A549 (cell line): ENCODE results near the gene RAB11FIP4. TPM values are rescaled to one million over a fixed set of nuclear protein-coding genes. Genes with fewer than 3 reads are reported as not detected.

Experiments
- ATAC-seq, 2 experiments: fragments of 200-7000 bp in 1 of 2; fragments of >200 bp in 1 of 2; cut with Nextera tagmentation in 1 of 2; cut with Tn5 transposase in 1 of 2; 3 replicates each; pipeline versions ENCODE4 v1.8.0 to v1.9.1; 2018 to 2020; ENCODE audit warnings: mild to moderate bottlenecking in 1 of 2, moderate library complexity in 1 of 2
- CTCF ChIA-PET: fragments of 300-600 bp; sonication (Branson Sonifier 250); formaldehyde crosslinking; extraction: SDS; loops from one replicate; lab custom pipeline; 2021; ENCODE audit warnings: antibody characterized with exemption, inconsistent platforms; lab: Yijun Ruan, JAX
- POLR2A ChIA-PET: fragments of 350-600 bp; formaldehyde crosslinking; extraction: SDS; loops from one replicate; lab custom pipeline; 2021; ENCODE audit warnings: antibody characterized with exemption, inconsistent platforms; lab: Yijun Ruan, JAX
- DNase-seq, 2 experiments: peaks; one replicate each; pipeline versions ENCODE4 v3.0.0 to v3.0.0-alpha.2; 2011 to 2016; ENCODE audit warnings: low read depth in 1 of 2, low spot score in 1 of 2
- FAIRE-seq: peaks from 2 replicates; lab custom pipeline; 2011; peaks lifted over from hg19 to GRCh38; lab: Jason Lieb, UNC
- H3K27ac ChIP-seq, 2 experiments: fragments of >200 bp; sonication (Bioruptor Twin); formaldehyde crosslinking; 3 replicates each; pipeline ENCODE4 v1.5.1; 2016 to 2017
- H3K4me1 ChIP-seq: fragments of >200 bp; sonication (Bioruptor Twin); formaldehyde crosslinking; 3 replicates; pipeline ENCODE4 v1.6.1; 2016
- H3K4me2 ChIP-seq: fragments of >200 bp; sonication (Bioruptor Twin); formaldehyde crosslinking; 3 replicates; pipeline ENCODE4 v1.6.1; 2016
- H3K4me3 ChIP-seq: fragments of >200 bp; sonication (Bioruptor Twin); formaldehyde crosslinking; 3 replicates; pipeline ENCODE4 v1.5.1; 2016
- H3K9me3 ChIP-seq: fragments of >200 bp; sonication (Bioruptor Twin); formaldehyde crosslinking; 3 replicates; pipeline ENCODE4 v1.6.1; 2016
- ATOH8 ChIP-seq: fragments of 250-450 bp; sonication (Bioruptor Pico); IDR thresholded peaks from 2 replicates; pipeline ENCODE4 v1.5.0; 2020; ENCODE audit warnings: low read depth, mild to moderate bottlenecking, moderate library complexity
- CBX8 ChIP-seq: fragments of 200-600 bp; sonication (generic); IDR thresholded peaks from 2 replicates; pipeline ENCODE4 v1.6.1; 2016
- CHD2 ChIP-seq: fragments of 150-350 bp; IDR thresholded peaks from 2 replicates; pipeline ENCODE4 v1.6.1; 2014; ENCODE audit warnings: low read length; ENCODE audit not compliant: partially characterized antibody
- FOSL2 ChIP-seq, 2 experiments: fragments of 450-650 bp in 1 of 2; fragments of >200 bp in 1 of 2; sonication (Bioruptor Twin) in 1 of 2; formaldehyde crosslinking; IDR thresholded peaks; 2 replicates each; pipeline versions ENCODE4 v1.5.0 to v1.6.1; 2016 to 2020; ENCODE audit warnings: mild to moderate bottlenecking in 1 of 2, moderate library complexity in 1 of 2
- FOXS1 ChIP-seq: fragments of 250-450 bp; sonication (Bioruptor Pico); IDR thresholded peaks from 2 replicates; pipeline ENCODE4 v1.5.0; 2020; ENCODE audit warnings: mild to moderate bottlenecking, moderate library complexity
- HDAC2 ChIP-seq: fragments of 200-600 bp; sonication (generic); IDR thresholded peaks from 2 replicates; pipeline ENCODE4 v1.6.1; 2016
- JUN ChIP-seq, 2 experiments: fragments of >200 bp; sonication (Bioruptor Twin); formaldehyde crosslinking; IDR thresholded peaks; 2 replicates in 1 of 2; 3 replicates in 1 of 2; pipeline ENCODE4 v1.6.1; 2016 to 2017
- JUNB ChIP-seq: fragments of >200 bp; sonication (Bioruptor Twin); formaldehyde crosslinking; IDR thresholded peaks from 2 replicates; pipeline ENCODE4 v1.6.1; 2016
- KDM5A ChIP-seq: fragments of 200-600 bp; sonication (generic); IDR thresholded peaks from 2 replicates; pipeline ENCODE4 v1.6.1; 2016; ENCODE audit warnings: antibody characterized with exemption, mild to moderate bottlenecking
- MAFK ChIP-seq: fragments of 450-650 bp; IDR thresholded peaks from 2 replicates; pipeline ENCODE4 v1.6.1; 2014; ENCODE audit not compliant: partially characterized antibody
- MAZ ChIP-seq: fragments of 150-350 bp; IDR thresholded peaks from 2 replicates; pipeline ENCODE4 v1.6.1; 2014; ENCODE audit warnings: antibody characterized with exemption, low read depth, low read length, borderline replicate concordance
- NFE2L2 ChIP-seq: fragments of 150-350 bp; conservative IDR thresholded peaks from 2 replicates; pipeline ENCODE4 v1.6.1; 2014; ENCODE audit warnings: low read length
- POLR2A ChIP-seq: IDR thresholded peaks from 2 replicates; pipeline ENCODE4 v1.6.1; 2012; ENCODE audit warnings: mild to moderate bottlenecking, low read length
- RFX5 ChIP-seq: fragments of 450-650 bp; IDR thresholded peaks from 2 replicates; pipeline ENCODE4 v1.7.1; 2014; ENCODE audit warnings: antibody characterized with exemption, mild to moderate bottlenecking, moderate library complexity
- RNF2 ChIP-seq: fragments of 200-600 bp; sonication (generic); IDR thresholded peaks from 2 replicates; pipeline ENCODE4 v1.6.1; 2016; ENCODE audit warnings: low read depth, mild to moderate bottlenecking, antibody characterized with exemption, moderate library complexity, borderline replicate concordance
- TFCP2L1 ChIP-seq: fragments of 250-450 bp; sonication (Bioruptor Pico); IDR thresholded peaks from 2 replicates; pipeline ENCODE4 v1.5.0; 2021; ENCODE audit warnings: mild to moderate bottlenecking
- USF2 ChIP-seq: fragments of 450-650 bp; IDR thresholded peaks from 2 replicates; pipeline ENCODE4 v1.6.1; 2014; ENCODE audit warnings: antibody characterized with exemption
- ZC3H11A ChIP-seq: fragments of 450-650 bp; IDR thresholded peaks from 2 replicates; pipeline ENCODE4 v1.6.1; 2014; ENCODE audit warnings: antibody characterized with exemption, mild to moderate bottlenecking
- ZFP36 ChIP-seq: fragments of 450-650 bp; IDR thresholded peaks from 2 replicates; pipeline ENCODE4 v1.6.1; 2014; ENCODE audit warnings: borderline replicate concordance; ENCODE audit not compliant: partially characterized antibody
- ZSCAN20 ChIP-seq: fragments of 250-450 bp; sonication (Bioruptor Pico); IDR thresholded peaks from 2 replicates; pipeline ENCODE4 v1.8.0; 2022; ENCODE audit warnings: mild to moderate bottlenecking, moderate library complexity
- WGBS: methylation state at CpG from one replicate; pipeline ENCODE4 v1.1.6; 2017; ENCODE audit errors: missing lambda C conversion rate; 5-methylcytosine and 5-hydroxymethylcytosine counted together
- polyA plus RNA-seq, 4 experiments: library from polyadenylated mRNA; depleted of rRNA in 3 of 4; stranded (reverse); fragments of >200 nt; fragmentation: RNase III in 1 of 4; extraction: RNeasy Plus Mini Kit Qiagen cat#74134 plus additional on column Dnase treatment in 1 of 4; gene quantifications; 2 replicates in 3 of 4; 3 replicates in 1 of 4; pipeline ENCODE4 v1.2.3, GENCODE V29; 2011 to 2017
- TF ChIP-seq, protein P1 (sequence below): fragments of >200 bp; sonication (Bioruptor Twin); formaldehyde crosslinking; IDR thresholded peaks from 2 replicates; pipeline ENCODE4 v1.6.1; 2016
- TF ChIP-seq, protein P2 (sequence below): fragments of >200 bp; sonication (Bioruptor Twin); formaldehyde crosslinking; IDR thresholded peaks from 3 replicates; pipeline ENCODE4 v1.6.1; 2016
- TF ChIP-seq, protein P3 (sequence below): IDR thresholded peaks from 2 replicates; pipeline ENCODE4 v1.6.1; 2012

Gene RAB11FIP4
- polyA plus RNA-seq, 2 of the 4 experiments (the other 2 are of a cell fraction) = 1.9 to 3.5 TPM

DNA sequence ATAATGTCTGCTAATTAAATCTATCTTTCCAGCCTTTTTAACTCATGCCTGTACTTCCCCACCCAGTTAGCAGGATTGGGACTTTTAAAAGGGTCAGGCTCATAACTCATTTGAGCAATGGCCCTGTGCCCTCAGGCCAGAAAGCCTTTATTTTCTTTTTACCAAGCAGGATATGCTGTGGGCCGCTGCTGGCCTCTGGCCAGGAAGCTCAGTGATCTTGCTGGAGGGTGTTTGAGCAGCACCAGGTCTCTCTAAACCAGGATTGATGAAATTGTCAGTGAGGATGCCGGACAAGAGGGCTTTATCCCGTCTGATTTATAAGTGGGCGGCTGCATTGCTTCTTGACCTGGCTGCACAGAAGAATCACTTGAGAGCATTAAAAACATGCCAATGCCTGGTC, 187.8 kb downstream of the RAB11FIP4 start:
- no peaks in the 10 kb centered on the region for H3K9me3 ChIP-seq
- H3K4me1 ChIP-seq = peaks cover 4% of the 10 kb centered on the region; the same call in 1 of the 3 replicates
- POLR2A ChIA-PET = no interaction called here
- no peak for FAIRE-seq
- TF ChIP-seq, protein P1, sequence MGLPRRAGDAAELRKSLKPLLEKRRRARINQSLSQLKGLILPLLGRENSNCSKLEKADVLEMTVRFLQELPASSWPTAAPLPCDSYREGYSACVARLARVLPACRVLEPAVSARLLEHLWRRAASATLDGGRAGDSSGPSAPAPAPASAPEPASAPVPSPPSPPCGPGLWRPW = no peak
- no peak for TF ChIP-seq MAZ
- no peak for TF ChIP-seq KDM5A
- TF ChIP-seq NFE2L2 = no peak
- no peak for TF ChIP-seq ZFP36
- no peak for TF ChIP-seq HDAC2
- TF ChIP-seq MAFK = no peak
- TF ChIP-seq FOXS1 (CRISPR knock-in tag) = no peak
- TF ChIP-seq CHD2 = no peak
- no peak for TF ChIP-seq CBX8
- TF ChIP-seq, all 56 proteins: peak for 0
- ATAC-seq (no peak), DNase-seq (no peak)
- Histone ChIP-seq H3K4me3 (no peak overlapping the region), H3K27ac (no peak overlapping the region), H3K4me2 (no peak overlapping the region)
- CTCF ChIA-PET = interaction anchor here (0.6 kb wide), 1 partner anchor 320 kb away, joined by 3 read pairs; no protein-coding TSS in a partner anchor
- WGBS = 86% methylated on average over 4 of the region's 4 CpGs

- ATAC-seq = no peak
- POLR2A ChIA-PET = interaction anchor here (0.6 kb wide), 1 partner anchor 20 kb away, joined by 3 read pairs; no protein-coding TSS in a partner anchor
- Histone ChIP-seq H3K9me3 (no peaks in the 10 kb centered on the region), H3K27ac (no peak overlapping the region), H3K4me2 (no peak overlapping the region), H3K4me3 (no peak overlapping the region), H3K4me1 (peaks cover 4% of the 10 kb centered on the region; the same call in 1 of the 3 replicates)
- DNase-seq = no peak
- CTCF ChIA-PET = interaction anchor here (1.4 to 2.5 kb wide), 2 partner anchors 14 to 22 kb away, joined by 4 to 12 read pairs; no protein-coding TSS in a partner anchor
- TF ChIP-seq HDAC2 (no peak), ATOH8 (no peak), JUNB (no peak), RFX5 (no peak), JUN (IDR thresholded peaks at IDR 0.05) (no peak), TFCP2L1 (CRISPR knock-in tag) (no peak), RNF2 (no peak), CHD2 (no peak), MAFK (no peak), ZSCAN20 (CRISPR knock-in tag) (no peak)
- TF ChIP-seq, protein P2, sequence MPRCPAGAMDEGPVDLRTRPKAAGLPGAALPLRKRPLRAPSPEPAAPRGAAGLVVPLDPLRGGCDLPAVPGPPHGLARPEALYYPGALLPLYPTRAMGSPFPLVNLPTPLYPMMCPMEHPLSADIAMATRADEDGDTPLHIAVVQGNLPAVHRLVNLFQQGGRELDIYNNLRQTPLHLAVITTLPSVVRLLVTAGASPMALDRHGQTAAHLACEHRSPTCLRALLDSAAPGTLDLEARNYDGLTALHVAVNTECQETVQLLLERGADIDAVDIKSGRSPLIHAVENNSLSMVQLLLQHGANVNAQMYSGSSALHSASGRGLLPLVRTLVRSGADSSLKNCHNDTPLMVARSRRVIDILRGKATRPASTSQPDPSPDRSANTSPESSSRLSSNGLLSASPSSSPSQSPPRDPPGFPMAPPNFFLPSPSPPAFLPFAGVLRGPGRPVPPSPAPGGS = no peak
- TF ChIP-seq, protein P3, sequence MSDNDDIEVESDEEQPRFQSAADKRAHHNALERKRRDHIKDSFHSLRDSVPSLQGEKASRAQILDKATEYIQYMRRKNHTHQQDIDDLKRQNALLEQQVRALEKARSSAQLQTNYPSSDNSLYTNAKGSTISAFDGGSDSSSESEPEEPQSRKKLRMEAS = no peak
- WGBS = 93% methylated on average over 3 of the region's 3 CpGs
- FAIRE-seq = no peak
Observed at GRCh38 chr17:31580316-31580705, 188.8 kb downstream of the RAB11FIP4 start.

DNA sequence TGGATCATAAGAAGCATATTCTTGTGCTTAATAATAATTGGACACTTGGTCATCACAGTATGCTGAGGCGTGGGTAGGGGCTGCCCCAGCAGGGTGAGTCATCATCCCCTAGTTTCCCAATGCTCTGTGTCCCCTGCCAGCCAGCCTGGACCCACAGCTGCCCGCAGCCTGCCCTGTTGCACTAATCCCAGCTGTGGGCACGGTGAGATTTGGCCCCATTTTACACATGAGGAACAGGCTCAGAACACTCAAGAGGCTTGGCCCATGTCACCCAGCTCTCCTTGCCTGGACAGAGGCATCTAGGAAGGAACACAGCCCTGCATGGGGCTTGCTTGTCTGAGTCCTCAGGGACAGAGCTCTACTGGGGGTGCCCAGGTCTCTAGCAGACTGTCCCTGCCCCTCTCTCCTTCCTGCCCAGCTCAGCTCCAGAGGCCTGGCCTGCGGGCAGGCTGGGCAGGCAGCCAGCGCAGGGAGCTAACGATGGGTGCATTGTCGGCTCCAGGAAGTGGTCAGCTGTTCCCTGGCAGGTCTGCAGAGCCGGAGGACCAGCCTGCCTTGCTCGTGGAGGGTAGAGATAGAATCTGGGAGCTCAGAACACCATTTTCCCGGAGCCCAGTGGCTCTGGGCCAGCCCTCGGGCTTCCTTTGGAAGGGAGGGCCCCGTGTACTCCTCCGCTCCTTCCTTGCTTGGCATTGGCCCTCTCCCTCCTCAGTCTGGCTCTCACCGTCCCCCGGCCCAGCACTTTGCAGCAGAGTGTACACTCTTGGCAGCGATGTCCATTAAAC, 189.4 kb downstream of the RAB11FIP4 start:
- WGBS = 74% methylated on average over 16 of the region's 16 CpGs
- DNase-seq (no peak), ATAC-seq (peak; percentile 31 to 52; a peak in 4 of 6 replicates), FAIRE-seq (no peak)
- Histone ChIP-seq H3K4me2 (no peak overlapping the region), H3K27ac (peak overlapping the region in 1 of 2 experiments; percentile 12; a peak in 1 of 6 replicates), H3K4me3 (no peak overlapping the region), H3K9me3 (no peaks in the 10 kb centered on the region), H3K4me1 (peaks cover 4% of the 10 kb centered on the region; the same call in 1 of the 3 replicates)
- TF ChIP-seq POLR2A (no peak), ZC3H11A (no peak), USF2 (no peak), FOSL2 (IDR thresholded peaks at IDR 0.05) (no peak), FOSL2 (CRISPR knock-in tag; IDR thresholded peaks at IDR 0.05) (peak; percentile 51)
- CTCF ChIA-PET = interaction anchor here (1.4 to 2.5 kb wide), 4 partner anchors 8 to 262 kb away, joined by 3 to 16 read pairs (median 8); no protein-coding TSS in a partner anchor
- POLR2A ChIA-PET = interaction anchor here (0.6 kb wide), 1 partner anchor 20 kb away, joined by 3 read pairs; no protein-coding TSS in a partner anchor
